ENCODE data around the gene FAM229A. TPM values are rescaled to one million over a fixed set of nuclear protein-coding genes. Genes with fewer than 3 reads are reported as not detected.

Gene FAM229A
- total RNA-seq, 3 donors from 2014 or later, result 2.7 to 3.5 (median 3.2) TPM

- no peaks in the 10 kb centered on the region for H3K27me3 Mint-ChIP-seq (ENCODE audit: low read depth)
- ATAC-seq (no peak), DNase-seq (no peak)
- H3K4me1 Mint-ChIP-seq (ENCODE audit: low read depth), result peaks cover 39% of the 10 kb centered on the region
- no peaks in the 10 kb centered on the region for H3K9me3 Mint-ChIP-seq
- peak overlapping the region; percentile 86 for H3K4me3 Mint-ChIP-seq
- peaks cover 25% of the 10 kb centered on the region for H3K36me3 Mint-ChIP-seq (ENCODE audit: insufficient read depth)
Observed at GRCh38 chr1:32334274-32334861, 27.9 kb downstream of the FAM229A start.

GRCh38 chr1:32333251-32333963, 28.9 kb downstream of the FAM229A start:
- Mint-ChIP-seq H3K4me3 (peak overlapping the region; percentile 52), H3K36me3 (ENCODE audit: insufficient read depth) (peaks cover 27% of the 10 kb centered on the region), H3K9me3 (no peaks in the 10 kb centered on the region), H3K4me1 (ENCODE audit: low read depth) (peaks cover 30% of the 10 kb centered on the region), H3K27me3 (ENCODE audit: low read depth) (no peaks in the 10 kb centered on the region)
- DNase-seq (no peak), ATAC-seq (no peak)

- Mint-ChIP-seq H3K4me1 (ENCODE audit: low read depth) (peaks cover 23% of the 10 kb centered on the region), H3K27me3 (ENCODE audit: low read depth) (no peaks in the 10 kb centered on the region), H3K9me3 (no peaks in the 10 kb centered on the region), H3K4me3 (no peak overlapping the region), H3K36me3 (ENCODE audit: insufficient read depth) (peaks cover 32% of the 10 kb centered on the region)
- ATAC-seq, result no peak
- no peak for DNase-seq
Observed at GRCh38 chr1:32332290-32333079, 29.8 kb downstream of the FAM229A start.

- ATAC-seq, result no peak
- no peak overlapping the region for H3K4me3 Mint-ChIP-seq
- H3K27me3 Mint-ChIP-seq (ENCODE audit: low read depth), result no peaks in the 10 kb centered on the region
- H3K4me1 Mint-ChIP-seq (ENCODE audit: low read depth), result peaks cover 14% of the 10 kb centered on the region
- no peak for DNase-seq
- H3K9me3 Mint-ChIP-seq, result no peaks in the 10 kb centered on the region
- H3K36me3 Mint-ChIP-seq (ENCODE audit: insufficient read depth), result peaks cover 35% of the 10 kb centered on the region
Observed at GRCh38 chr1:32331549-32331948, 30.7 kb downstream of the FAM229A start.

- no peaks in the 10 kb centered on the region for H3K27me3 Mint-ChIP-seq (ENCODE audit: low read depth)
- DNase-seq, result no peak
- H3K4me1 Mint-ChIP-seq (ENCODE audit: low read depth), result peaks cover 14% of the 10 kb centered on the region
- ATAC-seq, result no peak
- no peak overlapping the region for H3K4me3 Mint-ChIP-seq
- no peaks in the 10 kb centered on the region for H3K9me3 Mint-ChIP-seq
- peaks cover 35% of the 10 kb centered on the region for H3K36me3 Mint-ChIP-seq (ENCODE audit: insufficient read depth)
Observed at GRCh38 chr1:32330558-32331151, 31.6 kb downstream of the FAM229A start.

- DNase-seq (no peak), ATAC-seq (no peak)
- H3K27me3 Mint-ChIP-seq (ENCODE audit: low read depth), result no peaks in the 10 kb centered on the region
- H3K4me3 Mint-ChIP-seq, result no peak overlapping the region
- no peaks in the 10 kb centered on the region for H3K9me3 Mint-ChIP-seq
- H3K36me3 Mint-ChIP-seq (ENCODE audit: insufficient read depth), result peaks cover 41% of the 10 kb centered on the region
- peaks cover 16% of the 10 kb centered on the region for H3K4me1 Mint-ChIP-seq (ENCODE audit: low read depth)
Observed at GRCh38 chr1:32329931-32330466, 32.3 kb downstream of the FAM229A start.

GRCh38 chr1:32327204-32327603, 35.1 kb downstream of the FAM229A start:
- DNase-seq, result no peak
- ATAC-seq, result no peak
- Mint-ChIP-seq H3K9me3 (no peaks in the 10 kb centered on the region), H3K4me3 (no peak overlapping the region), H3K4me1 (ENCODE audit: low read depth) (peaks cover 23% of the 10 kb centered on the region), H3K36me3 (ENCODE audit: insufficient read depth) (peaks cover 43% of the 10 kb centered on the region), H3K27me3 (ENCODE audit: low read depth) (no peaks in the 10 kb centered on the region)

- peak; percentile 81 to 82 for ATAC-seq
- Mint-ChIP-seq H3K27me3 (ENCODE audit: low read depth) (no peaks in the 10 kb centered on the region), H3K9me3 (no peaks in the 10 kb centered on the region), H3K4me3 (peak overlapping the region; percentile 27), H3K36me3 (ENCODE audit: insufficient read depth) (peaks cover 19% of the 10 kb centered on the region), H3K4me1 (ENCODE audit: low read depth) (peaks cover 43% of the 10 kb centered on the region)
- DNase-seq, result no peak
Observed at GRCh38 chr1:32321712-32322291, 40.5 kb downstream of the FAM229A start.

GRCh38 chr1:32318127-32318869, 44.0 kb downstream of the FAM229A start:
- no peak overlapping the region for H3K4me3 Mint-ChIP-seq
- no peaks in the 10 kb centered on the region for H3K9me3 Mint-ChIP-seq
- DNase-seq, result no peak
- ATAC-seq, result no peak
- H3K27me3 Mint-ChIP-seq (ENCODE audit: low read depth), result no peaks in the 10 kb centered on the region
- H3K36me3 Mint-ChIP-seq (ENCODE audit: insufficient read depth), result peaks cover 17% of the 10 kb centered on the region
- H3K4me1 Mint-ChIP-seq (ENCODE audit: low read depth), result peaks cover 41% of the 10 kb centered on the region

GRCh38 chr1:32316903-32317277, 45.4 kb downstream of the FAM229A start:
- DNase-seq, result no peak
- no peak for ATAC-seq
- peaks cover 17% of the 10 kb centered on the region for H3K36me3 Mint-ChIP-seq (ENCODE audit: insufficient read depth)
- no peaks in the 10 kb centered on the region for H3K27me3 Mint-ChIP-seq (ENCODE audit: low read depth)
- no peaks in the 10 kb centered on the region for H3K9me3 Mint-ChIP-seq
- peaks cover 30% of the 10 kb centered on the region for H3K4me1 Mint-ChIP-seq (ENCODE audit: low read depth)
- no peak overlapping the region for H3K4me3 Mint-ChIP-seq

- ATAC-seq (no peak), DNase-seq (no peak)
- H3K27me3 Mint-ChIP-seq (ENCODE audit: low read depth), result no peaks in the 10 kb centered on the region
- H3K4me3 Mint-ChIP-seq, result no peak overlapping the region
- H3K9me3 Mint-ChIP-seq, result no peaks in the 10 kb centered on the region
- H3K4me1 Mint-ChIP-seq (ENCODE audit: low read depth), result peaks cover 55% of the 10 kb centered on the region
- peaks cover 23% of the 10 kb centered on the region for H3K36me3 Mint-ChIP-seq (ENCODE audit: insufficient read depth)
Observed at GRCh38 chr1:32311709-32312393, 50.4 kb downstream of the FAM229A start.
